ENCODE results near the gene SCAMP2.
A peak's percentile ranks its signal among the peaks of the same experiment; 100 is the strongest.

The SCAMP2 gene

DNA sequence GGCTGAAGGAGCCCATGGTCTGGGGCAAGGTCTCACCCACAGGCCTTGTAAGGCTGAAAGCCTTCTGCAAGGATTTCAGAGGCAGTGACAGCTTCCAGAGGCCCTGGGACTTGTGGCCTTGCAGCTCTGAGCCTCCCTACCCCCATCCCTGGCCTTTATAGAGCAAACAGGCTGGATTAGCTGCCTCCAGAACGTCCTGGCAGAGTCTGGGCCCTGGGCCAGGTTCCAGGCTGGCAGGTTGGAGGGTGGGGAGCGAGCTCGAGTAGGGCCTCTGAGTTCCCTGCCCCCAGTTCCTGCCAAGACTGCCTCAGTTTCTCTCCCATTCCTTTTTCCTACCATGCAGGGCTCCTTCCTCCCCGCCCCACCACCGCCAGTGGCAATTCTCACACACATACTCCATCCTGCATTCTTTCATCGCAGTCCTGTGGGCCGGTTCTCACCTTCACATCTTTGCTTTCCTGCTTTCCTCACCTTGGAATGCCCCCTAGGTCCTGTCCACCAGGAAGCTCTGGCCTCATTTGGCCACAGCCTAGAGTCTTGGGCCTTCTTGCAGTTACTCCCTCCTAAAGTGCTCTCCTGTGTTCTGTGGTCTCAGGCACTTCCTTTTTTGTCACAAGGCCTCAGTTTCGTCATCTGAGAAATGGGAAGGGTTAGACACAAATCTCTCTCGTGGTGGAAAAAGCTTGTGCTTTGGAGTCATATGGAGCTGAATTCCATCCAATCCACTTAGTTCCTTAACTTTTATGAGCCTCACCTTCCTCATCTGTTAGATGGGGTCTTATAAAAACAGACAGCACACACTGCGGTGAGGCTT lies 57.8 kb downstream of the SCAMP2 start:
- DNase-seq: no peak

DNA sequence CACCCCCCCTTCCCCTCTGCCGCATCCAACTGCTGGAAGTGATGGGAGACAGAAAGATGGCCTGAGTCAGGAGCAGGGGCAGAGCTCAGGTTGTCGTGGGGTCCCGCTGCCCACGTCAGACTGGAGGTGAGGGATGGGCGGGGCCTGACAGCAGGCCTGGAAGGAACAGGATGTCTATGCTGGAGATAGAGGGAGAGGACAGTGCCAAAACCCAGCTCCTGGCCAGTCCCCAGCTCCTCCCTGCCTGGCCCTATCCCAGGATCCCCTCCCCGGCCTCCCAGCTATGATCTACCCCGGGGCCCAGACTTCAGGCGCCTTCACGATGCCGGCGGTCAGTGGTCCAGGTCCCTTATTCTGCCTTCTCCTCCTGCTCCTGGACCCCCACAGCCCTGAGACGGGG lies 60.6 kb downstream of the SCAMP2 start, which contains the start of gene LMAN1L:
Gene LMAN1L (plus strand): TSS at position 303 of the 400 bp plus-strand sequence. CDS start 20 bp downstream, at position 323.
- DNase-seq: no peak

DNA sequence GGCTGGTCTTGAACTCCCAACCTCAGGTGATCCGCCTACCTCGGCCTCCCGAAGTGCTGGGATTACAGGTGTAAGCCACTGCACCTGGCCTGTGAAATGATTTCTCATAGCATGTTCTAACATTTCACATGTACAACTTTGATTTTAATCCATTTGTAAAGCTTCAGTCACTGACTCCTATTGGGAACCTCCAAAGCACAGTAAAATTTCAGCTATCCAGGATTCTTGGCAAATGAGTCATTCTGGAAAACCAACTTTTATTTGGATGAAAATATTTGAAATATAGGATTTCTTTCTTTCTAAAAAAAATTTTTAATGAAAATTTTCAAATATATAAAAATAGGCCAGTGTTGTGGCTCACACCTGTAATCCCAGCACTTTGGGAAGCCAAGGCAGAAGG lies 63.2 kb downstream of the SCAMP2 start:
- no peak for DNase-seq

DNA sequence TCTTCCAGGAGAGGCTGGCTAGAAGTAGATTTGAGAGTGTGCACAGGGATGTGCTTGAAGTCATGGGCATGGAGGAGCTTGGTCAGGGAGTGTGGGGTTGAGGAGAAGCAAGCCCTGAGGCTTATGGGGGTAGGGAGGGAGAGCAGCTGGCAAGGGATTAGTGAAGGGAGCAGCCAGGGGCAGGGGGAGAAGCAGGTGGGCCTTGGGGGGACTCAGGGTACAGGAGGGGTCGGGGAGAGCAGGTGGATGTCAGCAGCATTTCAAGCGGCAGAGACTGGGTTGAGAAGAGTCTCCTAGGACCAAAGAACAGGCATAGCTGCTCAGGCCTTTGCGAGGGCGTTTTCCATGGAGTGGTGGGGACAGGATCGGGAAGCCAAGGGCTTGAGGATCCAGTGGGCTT lies 63.9 kb downstream of the SCAMP2 start:
- no peak for DNase-seq

DNA sequence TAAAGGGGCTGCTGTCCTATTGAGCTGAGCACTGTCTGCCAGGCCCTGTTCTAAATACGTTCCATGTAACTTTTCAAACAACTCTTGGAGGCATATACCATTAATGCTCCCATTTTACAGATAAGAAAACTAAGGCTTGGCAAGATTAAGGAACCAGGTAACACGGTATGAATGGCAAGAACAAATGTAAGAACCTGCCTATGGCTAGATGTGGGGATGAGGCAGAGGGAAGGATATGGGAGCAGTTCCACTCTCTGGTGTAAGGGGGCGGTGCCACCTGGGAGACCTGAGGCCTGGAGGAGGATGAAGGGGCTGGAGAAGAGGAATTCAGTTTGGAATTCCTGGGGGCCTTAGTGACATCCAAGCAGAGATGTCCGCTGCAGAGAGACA lies 64.3 kb downstream of the SCAMP2 start:
- no peak for DNase-seq

DNA sequence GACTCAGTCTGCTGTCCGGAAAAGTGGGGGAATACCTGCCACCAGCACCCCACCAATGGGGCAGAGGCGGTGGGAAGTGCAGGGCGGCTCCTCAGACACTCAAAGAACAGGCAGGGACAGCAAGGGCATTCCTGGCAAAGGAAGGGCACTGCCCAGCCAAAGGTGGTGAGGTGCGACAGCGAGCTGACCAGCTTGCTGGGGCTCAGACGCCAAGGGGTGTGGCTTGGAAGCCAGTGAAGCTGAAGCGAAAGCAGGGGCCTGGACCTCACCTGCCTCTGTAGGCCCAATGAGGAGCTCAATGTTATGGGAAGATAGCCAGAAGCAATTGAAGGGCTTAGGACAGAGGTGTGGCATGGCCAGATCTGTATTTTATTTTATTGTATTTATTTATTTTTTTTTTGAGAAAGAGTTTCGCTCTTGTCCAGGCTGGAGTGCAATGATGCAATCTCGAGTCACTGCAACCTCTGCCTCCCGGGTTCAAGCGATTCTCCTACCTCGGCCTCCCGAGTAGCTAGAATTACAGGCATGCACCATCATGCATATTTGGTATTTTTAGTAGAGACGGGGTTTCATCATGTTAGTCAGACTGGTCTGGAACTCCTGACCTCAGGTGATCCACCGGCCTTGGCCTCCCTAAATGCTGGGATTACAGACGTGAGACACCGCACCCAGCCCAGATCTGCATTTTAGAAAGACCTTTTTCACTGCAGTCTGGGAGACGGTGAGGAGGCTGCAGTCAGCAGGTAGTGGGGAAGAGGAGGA lies 64.9 kb downstream of the SCAMP2 start:
- DNase-seq: no peak

DNA sequence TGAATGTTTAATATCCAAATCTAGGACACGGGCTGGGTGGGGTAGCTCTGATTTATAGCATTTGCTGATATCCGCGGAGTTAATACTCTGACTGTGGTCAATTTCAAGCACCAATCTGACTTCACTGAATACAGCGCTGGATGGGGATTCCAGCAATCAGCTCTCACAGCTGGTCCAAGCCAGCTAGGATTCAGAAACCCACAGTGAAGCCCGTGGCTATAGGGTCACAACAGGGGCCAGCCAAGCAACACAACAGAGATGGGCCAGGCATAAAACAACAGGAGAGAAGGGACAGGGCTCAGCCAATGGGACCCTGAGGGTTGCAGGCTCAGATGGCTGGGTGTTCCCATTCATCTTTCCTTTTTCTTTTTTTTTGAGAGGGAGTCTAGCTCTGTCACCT lies 65.9 kb downstream of the SCAMP2 start:
- no peak for DNase-seq

DNA sequence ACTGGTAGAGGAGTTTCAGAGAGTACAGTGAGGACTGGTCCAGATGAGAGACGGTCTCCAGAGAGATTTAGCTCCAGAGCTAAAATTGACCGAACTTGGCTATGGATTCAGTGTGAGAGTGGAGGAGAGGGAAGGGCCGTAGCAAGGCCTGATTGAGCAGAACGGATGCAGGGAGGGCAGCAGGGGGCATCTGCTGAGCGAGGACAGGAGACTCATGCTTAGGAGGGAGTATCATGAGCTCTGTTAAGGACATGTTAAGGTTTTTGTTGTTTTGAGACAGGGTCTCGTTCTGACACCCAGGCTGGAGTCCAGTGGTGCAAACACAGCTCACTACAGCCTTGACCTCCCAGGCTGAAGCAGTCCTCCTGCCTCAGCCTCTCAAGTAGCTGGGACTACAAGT lies 68.2 kb downstream of the SCAMP2 start:
- DNase-seq: no peak

DNA sequence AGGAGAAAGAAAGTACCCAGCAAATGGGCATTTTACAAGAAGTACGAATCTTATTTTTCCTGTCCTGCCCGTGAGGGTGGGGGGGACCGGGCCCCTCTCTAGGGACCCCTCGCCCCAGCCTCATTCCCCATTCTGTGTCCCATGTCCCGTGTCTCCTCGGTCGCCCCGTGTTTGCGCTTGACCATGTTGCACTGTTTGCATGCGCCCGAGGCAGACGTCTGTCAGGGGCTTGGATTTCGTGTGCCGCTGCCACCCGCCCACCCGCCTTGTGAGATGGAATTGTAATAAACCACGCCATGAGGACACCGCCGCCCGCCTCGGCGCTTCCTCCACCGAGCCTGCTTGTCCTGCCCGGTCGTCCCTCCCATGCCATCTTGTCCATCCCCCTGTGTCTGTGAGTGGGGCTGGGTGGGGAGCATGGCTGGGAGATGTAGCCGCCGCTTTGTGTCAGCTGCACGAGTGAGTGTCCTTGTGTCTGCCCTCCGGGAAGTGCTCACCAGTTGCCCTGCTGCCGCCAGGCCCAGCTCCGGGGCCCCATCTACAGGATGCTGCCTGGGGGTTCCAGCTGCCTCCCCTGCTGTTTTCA lies 70.2 kb downstream of the SCAMP2 start:
- DNase-seq: no peak

DNA sequence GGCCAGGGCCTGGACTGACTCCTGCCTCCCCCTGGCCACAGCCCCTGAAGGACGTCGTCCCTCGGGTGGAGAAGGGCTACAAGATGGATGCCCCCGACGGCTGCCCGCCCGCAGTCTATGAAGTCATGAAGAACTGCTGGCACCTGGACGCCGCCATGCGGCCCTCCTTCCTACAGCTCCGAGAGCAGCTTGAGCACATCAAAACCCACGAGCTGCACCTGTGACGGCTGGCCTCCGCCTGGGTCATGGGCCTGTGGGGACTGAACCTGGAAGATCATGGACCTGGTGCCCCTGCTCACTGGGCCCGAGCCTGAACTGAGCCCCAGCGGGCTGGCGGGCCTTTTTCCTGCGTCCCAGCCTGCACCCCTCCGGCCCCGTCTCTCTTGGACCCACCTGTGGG lies 70.9 kb downstream of the SCAMP2 start:
- DNase-seq: no peak

DNA sequence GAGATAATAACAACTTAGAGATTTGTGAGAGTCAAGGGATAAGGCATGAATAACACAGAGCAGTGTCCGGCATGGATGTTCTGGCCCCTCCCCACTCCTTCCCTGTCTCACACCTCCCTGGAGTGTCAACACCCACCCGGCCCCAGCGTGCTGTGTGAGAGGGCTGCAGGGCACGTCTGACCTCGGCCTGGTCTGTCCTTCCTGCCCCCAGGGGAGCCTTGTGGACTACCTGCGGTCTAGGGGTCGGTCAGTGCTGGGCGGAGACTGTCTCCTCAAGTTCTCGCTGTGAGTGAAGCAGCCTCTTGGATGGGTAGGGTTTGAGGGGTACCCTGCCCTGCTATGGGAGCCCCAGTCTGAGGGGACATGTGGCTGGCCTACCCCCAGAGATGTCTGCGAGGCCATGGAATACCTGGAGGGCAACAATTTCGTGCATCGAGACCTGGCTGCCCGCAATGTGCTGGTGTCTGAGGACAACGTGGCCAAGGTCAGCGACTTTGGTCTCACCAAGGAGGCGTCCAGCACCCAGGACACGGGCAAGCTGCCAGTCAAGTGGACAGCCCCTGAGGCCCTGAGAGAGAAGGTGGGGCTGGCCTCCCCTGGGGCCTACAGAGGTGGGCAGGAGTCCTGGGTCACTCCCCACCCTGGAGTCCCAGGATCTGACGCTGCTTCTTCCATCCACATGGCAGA lies 71.7 kb downstream of the SCAMP2 start:
- no peak for DNase-seq

DNA sequence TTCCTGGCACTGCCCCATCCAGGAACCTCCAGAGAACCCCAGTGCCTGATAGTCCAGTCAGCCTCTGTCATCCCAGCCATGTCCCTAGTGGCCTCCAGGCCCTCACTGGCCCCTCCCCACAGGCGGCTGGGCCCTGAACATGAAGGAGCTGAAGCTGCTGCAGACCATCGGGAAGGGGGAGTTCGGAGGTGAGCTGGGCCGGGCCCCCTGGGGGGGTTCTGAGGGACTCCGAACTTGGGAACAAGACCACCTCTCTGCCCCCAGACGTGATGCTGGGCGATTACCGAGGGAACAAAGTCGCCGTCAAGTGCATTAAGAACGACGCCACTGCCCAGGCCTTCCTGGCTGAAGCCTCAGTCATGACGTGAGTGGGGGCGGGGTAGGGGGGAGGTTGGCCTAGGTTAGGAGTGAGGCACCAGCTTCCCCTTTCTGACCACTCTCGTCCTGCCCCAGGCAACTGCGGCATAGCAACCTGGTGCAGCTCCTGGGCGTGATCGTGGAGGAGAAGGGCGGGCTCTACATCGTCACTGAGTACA lies 72.5 kb downstream of the SCAMP2 start:
- no peak for DNase-seq

DNA sequence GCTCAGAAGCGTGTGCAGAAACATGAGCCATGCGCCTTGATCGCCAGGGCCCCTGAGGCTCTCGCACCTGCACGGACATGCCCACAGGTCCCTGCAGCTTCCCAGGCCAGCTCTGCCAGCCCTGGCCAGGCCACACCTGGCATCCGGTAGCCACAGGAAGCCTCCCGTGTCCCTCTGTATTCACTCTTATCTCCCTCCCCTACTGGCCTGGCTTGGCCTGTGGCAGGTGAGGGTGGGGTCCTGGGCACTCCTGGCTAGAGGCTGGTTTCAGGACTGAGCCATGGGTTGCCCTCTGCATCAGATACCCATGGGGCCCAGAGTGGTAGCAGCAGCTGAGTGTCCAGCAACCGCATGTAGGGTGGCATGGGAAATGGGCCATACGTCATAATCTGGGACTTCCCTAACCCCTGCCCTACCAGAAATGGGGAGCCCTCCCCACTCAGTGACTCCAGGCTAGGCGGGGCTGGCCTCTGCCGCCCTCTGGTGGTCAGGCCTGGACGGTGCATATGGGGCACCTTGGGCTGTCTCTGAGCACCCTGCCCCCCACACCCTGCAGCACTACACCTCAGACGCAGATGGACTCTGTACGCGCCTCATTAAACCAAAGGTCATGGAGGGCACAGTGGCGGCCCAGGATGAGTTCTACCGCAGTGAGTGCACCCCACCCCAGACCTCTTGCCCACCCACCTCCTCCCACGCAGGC lies 73.2 kb downstream of the SCAMP2 start:
- DNase-seq: peak; percentile 84

DNA sequence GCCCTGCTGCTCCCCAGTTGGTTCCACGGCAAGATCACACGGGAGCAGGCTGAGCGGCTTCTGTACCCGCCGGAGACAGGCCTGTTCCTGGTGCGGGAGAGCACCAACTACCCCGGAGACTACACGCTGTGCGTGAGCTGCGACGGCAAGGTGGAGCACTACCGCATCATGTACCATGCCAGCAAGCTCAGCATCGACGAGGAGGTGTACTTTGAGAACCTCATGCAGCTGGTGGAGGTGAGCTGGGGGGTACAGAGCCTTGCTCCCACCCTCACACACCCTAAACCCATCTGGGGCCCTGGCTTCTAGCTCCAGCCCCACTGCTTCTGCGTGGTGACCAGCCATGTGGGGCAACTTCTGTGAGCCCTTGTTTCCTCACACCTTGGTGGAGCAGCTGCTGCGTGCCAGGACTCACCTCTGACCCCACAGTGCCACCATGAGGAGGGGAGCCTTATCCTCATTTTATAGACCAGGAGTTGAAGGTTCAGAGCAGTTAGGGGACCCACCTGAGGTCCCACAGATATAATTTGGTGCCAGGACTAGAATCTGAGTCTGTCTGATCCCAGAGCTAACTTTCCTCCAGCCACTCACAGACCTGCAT lies 73.8 kb downstream of the SCAMP2 start:
- no peak for DNase-seq

DNA sequence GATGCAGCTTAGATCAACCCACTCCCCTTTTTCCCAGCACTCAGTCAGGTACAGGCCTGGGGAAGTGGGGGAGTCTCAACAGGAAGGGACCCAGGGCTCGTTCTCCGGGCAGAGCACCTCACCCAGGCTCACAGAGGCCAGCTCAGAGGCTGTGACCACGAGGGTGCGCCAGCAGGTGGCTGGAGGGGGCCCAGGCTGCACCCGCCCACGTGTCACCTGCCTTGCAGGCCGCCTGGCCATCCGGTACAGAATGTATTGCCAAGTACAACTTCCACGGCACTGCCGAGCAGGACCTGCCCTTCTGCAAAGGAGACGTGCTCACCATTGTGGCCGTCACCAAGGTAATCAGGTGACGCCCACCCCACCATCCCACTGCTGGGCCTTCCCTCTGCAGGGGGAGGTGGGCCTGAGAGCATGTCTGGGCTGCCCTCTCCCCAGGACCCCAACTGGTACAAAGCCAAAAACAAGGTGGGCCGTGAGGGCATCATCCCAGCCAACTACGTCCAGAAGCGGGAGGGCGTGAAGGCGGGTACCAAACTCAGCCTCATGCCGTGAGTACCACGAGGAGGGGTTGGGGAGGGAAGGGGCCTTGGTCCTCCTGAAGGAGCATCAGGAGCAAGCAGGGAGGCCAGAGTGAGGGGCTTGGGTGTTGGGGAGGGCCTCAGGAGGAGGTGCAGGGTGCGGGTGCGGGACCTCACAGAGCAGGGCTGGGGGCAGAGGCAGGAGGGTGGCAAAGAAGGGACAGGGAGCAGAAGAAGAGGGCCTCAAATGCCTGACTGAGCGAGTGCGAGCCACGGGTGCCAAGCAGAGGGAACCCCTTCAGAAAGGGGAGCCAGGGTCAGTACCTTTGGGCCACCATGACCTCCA lies 74.5 kb downstream of the SCAMP2 start:
- DNase-seq: no peak

DNA sequence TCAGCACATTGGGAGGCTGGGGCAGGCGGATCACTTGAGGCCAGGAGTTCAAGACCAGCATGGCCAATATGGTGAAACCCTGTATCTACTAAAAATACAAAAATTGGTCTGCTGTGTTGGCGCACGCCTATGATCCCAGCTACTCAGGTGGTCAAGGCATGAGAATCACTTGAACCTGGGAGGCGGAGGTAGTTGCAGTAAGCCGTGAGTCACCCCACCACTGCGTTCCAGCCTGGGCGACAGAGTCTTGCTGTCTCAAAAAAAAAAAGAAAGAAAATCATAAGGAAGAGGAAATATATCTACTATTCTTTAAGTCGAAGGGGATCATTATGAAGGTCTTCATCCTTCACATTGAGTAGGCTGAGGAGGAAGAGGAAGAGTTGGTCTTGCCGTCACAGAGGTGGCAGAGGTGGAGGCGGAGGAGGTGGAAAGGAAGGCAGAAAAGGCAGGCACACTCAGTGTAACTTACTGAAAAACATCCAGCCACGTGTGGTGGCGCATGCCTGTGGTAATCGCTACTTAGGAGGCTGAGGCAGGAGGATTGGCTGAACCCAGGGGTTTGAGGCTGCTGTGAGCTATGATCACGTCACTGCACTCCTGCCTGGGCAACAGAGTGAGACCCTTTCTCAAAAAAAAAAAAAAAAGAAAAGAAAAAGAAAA lies 77.1 kb downstream of the SCAMP2 start:
- DNase-seq: no peak

DNA sequence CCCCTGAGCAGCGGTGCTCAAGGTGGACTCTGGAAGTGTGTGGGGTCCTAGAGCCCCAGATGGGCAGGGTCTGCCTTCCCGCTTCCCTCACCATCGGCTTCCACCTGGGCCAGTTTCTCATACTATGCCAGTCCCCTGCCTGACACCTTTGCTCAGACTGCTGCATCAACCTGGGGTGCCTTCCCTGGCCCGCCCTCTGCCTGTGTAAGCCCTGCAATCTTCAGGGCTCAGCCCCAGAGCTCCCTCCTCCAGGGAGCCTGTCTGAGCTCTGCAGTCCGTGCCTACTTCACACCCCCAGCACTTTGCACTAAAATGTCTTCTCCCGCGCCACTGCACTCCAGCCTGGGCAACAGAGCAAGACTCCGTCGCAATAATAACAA lies 78.2 kb downstream of the SCAMP2 start:
- no peak for DNase-seq

DNA sequence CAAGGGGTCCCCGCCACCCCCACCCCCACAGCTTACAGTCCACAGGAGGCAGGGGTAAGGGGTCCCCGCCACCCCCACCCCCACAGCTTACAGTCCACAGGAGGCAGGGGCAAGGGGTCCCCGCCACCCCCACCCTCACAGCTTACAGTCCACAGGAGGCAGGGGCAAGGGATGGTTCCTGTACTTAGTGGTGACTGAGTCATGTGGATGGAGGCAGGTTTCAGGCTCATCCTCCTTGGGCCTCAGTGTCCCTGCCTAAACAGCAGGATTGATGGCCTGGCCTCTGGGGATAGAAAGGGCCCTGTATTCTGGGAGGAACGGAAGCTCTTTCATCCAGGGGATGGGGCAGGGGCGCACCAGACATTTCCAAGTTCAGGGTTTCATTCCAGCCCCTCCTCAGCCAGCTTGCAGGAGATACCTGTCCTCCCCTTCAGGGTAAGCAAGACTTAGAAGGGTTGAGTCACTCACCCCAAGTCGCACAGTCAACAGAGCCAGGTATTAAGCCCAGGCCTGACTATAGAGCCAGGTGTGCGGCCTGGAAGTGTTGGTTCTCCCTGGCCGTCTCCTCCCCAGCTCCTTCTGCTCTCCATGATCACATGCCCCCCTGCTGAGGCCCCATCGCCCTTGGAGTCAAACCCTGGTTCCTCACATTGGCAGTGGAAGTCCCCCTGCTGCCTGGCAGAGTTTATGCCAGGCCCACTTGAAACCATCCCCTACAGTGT lies 78.8 kb downstream of the SCAMP2 start:
- DNase-seq: no peak

Data from T-helper 9 cell (primary cell).